HepG2 (cell line): ENCODE data around the gene OBP2A. TPM values are rescaled to one million over a fixed set of nuclear protein-coding genes. Genes with fewer than 3 reads are reported as not detected.

Experiments used
- ATAC-seq: fragments of 200-7000 bp; cut with Tn5 transposase; 3 replicates; pipeline ENCODE4 v1.9.1; 2020; ENCODE audit warnings: mild to moderate bottlenecking, moderate library complexity
- BruUV-seq: library from RNA; stranded (reverse); fragments of 400-500 nt; replicated peaks from 2 replicates; lab custom pipeline; 2021; lab: Mats Ljungman, UMichigan
- CTCF ChIA-PET: fragments of 300-600 bp; formaldehyde crosslinking; extraction: SDS; loops from one replicate; lab custom pipeline; 2021; ENCODE audit warnings: low total read pairs, inconsistent platforms, low intra/inter-chr PET ratio; lab: Yijun Ruan, JAX
- POLR2A ChIA-PET: fragments of 350-600 bp; sonication (Branson Sonifier 250); formaldehyde crosslinking; loops from one replicate; lab custom pipeline; 2020; ENCODE audit warnings: antibody characterized with exemption, inconsistent platforms; lab: Yijun Ruan, JAX
- DNase-seq: peaks from one replicate; pipeline ENCODE4 v3.0.0-alpha.2; 2015; ENCODE audit warnings: low spot score
- FAIRE-seq: peaks from 3 replicates; lab custom pipeline; 2011; peaks lifted over from hg19 to GRCh38; lab: Jason Lieb, UNC
- H2AFZ ChIP-seq: one replicate; pipeline ENCODE4 v1.6.1; 2011; ENCODE audit warnings: low read length, inconsistent platforms
- H3K27ac ChIP-seq: fragments of 300-600 bp; 3 replicates; pipeline ENCODE4 v1.8.0; 2011; ENCODE audit warnings: mixed run types, mild to moderate bottlenecking, mixed read lengths, low read length, inconsistent platforms; ENCODE audit not compliant: insufficient read depth; ENCODE audit errors: extremely low read length
- H3K27me3 ChIP-seq, 2 experiments: fragments of 200-600 bp in 1 of 2; 2 replicates in 1 of 2; 3 replicates in 1 of 2; pipeline versions ENCODE4 v1.6.0 to v1.8.0; 2011; ENCODE audit warnings: low read length in 2 of 2, mild to moderate bottlenecking in 2 of 2, moderate library complexity in 2 of 2, inconsistent platforms in 1 of 2; ENCODE audit not compliant: insufficient read depth in 2 of 2, control insufficient read depth in 1 of 2
- H3K36me3 ChIP-seq, 2 experiments: fragments of 200-600 bp in 1 of 2; replicated peaks in 1 of 2; 2 replicates in 1 of 2; 3 replicates in 1 of 2; pipeline versions ENCODE4 v1.5.1 to v1.8.0; 2011; ENCODE audit warnings: low read length in 2 of 2, inconsistent platforms in 1 of 2; ENCODE audit not compliant: insufficient read depth in 2 of 2, control insufficient read depth in 1 of 2
- H3K4me1 ChIP-seq: 2 replicates; pipeline ENCODE4 v1.5.1; 2012; ENCODE audit warnings: low read length, inconsistent platforms; ENCODE audit not compliant: insufficient read depth
- H3K4me2 ChIP-seq: 2 replicates; pipeline ENCODE4 v1.6.0; 2011; ENCODE audit warnings: low read depth, low read length, inconsistent platforms
- H3K4me3 ChIP-seq, 3 experiments: fragments of 200-600 bp in 1 of 3; sonication (generic), shearing (Covaris generic) in 1 of 3; replicated peaks in 1 of 3; 2 replicates each; pipeline ENCODE4 v1.5.1; 2011 to 2016; ENCODE audit warnings: low read length in 3 of 3, inconsistent platforms in 2 of 3, low read depth in 2 of 3, mild to moderate bottlenecking in 2 of 3, control low read depth in 1 of 3, mixed read lengths in 1 of 3; ENCODE audit not compliant: insufficient read depth in 1 of 3
- H3K79me2 ChIP-seq: one replicate; pipeline ENCODE4 v1.6.1; 2011; ENCODE audit warnings: low read length, inconsistent platforms; ENCODE audit not compliant: insufficient read depth
- H3K9ac ChIP-seq: 2 replicates; pipeline ENCODE4 v1.6.0; 2011; ENCODE audit warnings: mild to moderate bottlenecking, low read depth, low read length, inconsistent platforms; ENCODE audit not compliant: insufficient read depth
- H3K9me3 ChIP-seq: 2 replicates; pipeline ENCODE4 v1.5.1; 2012; ENCODE audit warnings: mild to moderate bottlenecking, low read length
- H4K20me1 ChIP-seq: 2 replicates; pipeline ENCODE4 v1.6.0; 2011; ENCODE audit warnings: inconsistent platforms, mild to moderate bottlenecking, low read length, moderate library complexity; ENCODE audit not compliant: insufficient read depth
- CBX5 ChIP-seq: sonication (generic); formaldehyde crosslinking; IDR thresholded peaks from 2 replicates; pipeline ENCODE4 v1.4.0; 2020; ENCODE audit warnings: missing genetic modification reagents, borderline replicate concordance
- GABPB1 ChIP-seq: IDR thresholded peaks from 2 replicates; pipeline ENCODE4 v1.6.1; 2016; ENCODE audit warnings: mild to moderate bottlenecking, missing genetic modification reagents, moderate library complexity, missing compliant biosample characterization
- HDAC2 ChIP-seq: sonication (generic); formaldehyde crosslinking; IDR thresholded peaks from 2 replicates; pipeline ENCODE4 v1.4.0; 2020; ENCODE audit warnings: missing genetic modification reagents
- RCOR2 ChIP-seq: IDR thresholded peaks from 2 replicates; pipeline ENCODE4 v1.6.1; 2016; ENCODE audit warnings: missing biosample characterization, missing genetic modification reagents
- ZFY ChIP-seq: sonication (generic); formaldehyde crosslinking; IDR thresholded peaks from 2 replicates; pipeline ENCODE4 v1.4.0; 2020; ENCODE audit warnings: missing genetic modification reagents
- ZNF280B ChIP-seq: sonication (generic); formaldehyde crosslinking; IDR thresholded peaks from 2 replicates; pipeline ENCODE4 v1.5.0; 2020; ENCODE audit warnings: missing genetic modification reagents, mild to moderate bottlenecking, borderline replicate concordance
- ZNF337 ChIP-seq: sonication (generic); formaldehyde crosslinking; IDR thresholded peaks from 2 replicates; pipeline ENCODE4 v1.5.1; 2020; ENCODE audit warnings: missing genetic modification reagents, low read depth, mild to moderate bottlenecking, borderline replicate concordance
- WGBS: methylation state at CpG from one replicate; pipeline ENCODE4 v1.1.6; 2017; ENCODE audit warnings: low lambda C conversion rate; 5-methylcytosine and 5-hydroxymethylcytosine counted together
- in situ Hi-C: cut with HindIII; loops from 2 replicates; pipeline ENCODE4 v1.10.0; 2017; ENCODE audit warnings: low pct_unique_long_range_greater_than_20kb; ENCODE audit not compliant: extremely low pct_ligation_motif_present
- intact Hi-C: fragments of 100-400 bp; cut with micrococcal nuclease; formaldehyde crosslinking; loops from one replicate; pipeline ENCODE4 v1.10.0; 2022; ENCODE audit not compliant: unreplicated experiment
- polyA plus RNA-seq, 8 experiments: library from polyadenylated mRNA; depleted of rRNA in 3 of 8; stranded (reverse) in 7 of 8; unstranded in 1 of 8; fragments of >200 nt; fragmentation: Illumina TruSeq in 4 of 8; extraction: Trizol in 4 of 8; gene quantifications; 2 replicates each; pipeline versions ENCODE4 v1.2.1 to v1.2.3, GENCODE V29; 2011 to 2016; ENCODE audit warnings: low read depth in 4 of 8, missing spikeins in 1 of 8, mixed read lengths in 1 of 8; ENCODE audit not compliant: insufficient read depth in 1 of 8
- total RNA-seq, 5 experiments: library from RNA; depleted of rRNA; stranded (reverse); fragments of >200 nt; fragmentation: Illumina TruSeq; extraction: Trizol; gene quantifications; 2 replicates each; pipeline ENCODE4 v1.2.3, GENCODE V29; 2016; ENCODE audit warnings: low read depth in 1 of 5
- TF ChIP-seq, protein P1 (sequence below): IDR thresholded peaks from 2 replicates; pipeline ENCODE4 v1.6.1; 2016; ENCODE audit warnings: missing compliant biosample characterization, missing genetic modification reagents, borderline replicate concordance

Gene OBP2A
- total and polyA plus RNA-seq, 2 of the 13 experiments (the other 11 are each of a cell fraction or from before 2014, with no cell fraction given) = 0.32 TPM; not detected in 1

GRCh38 chr9:135502168-135502872 lies 43.6 kb upstream of the OBP2A start:
- no peak overlapping the region for H3K27ac ChIP-seq
- BruUV-seq = TSS peak; percentile 46
- H3K9me3 ChIP-seq = no peaks in the 10 kb centered on the region
- H2AFZ ChIP-seq = no peak overlapping the region
- H3K79me2 ChIP-seq = peaks cover 10% of the 10 kb centered on the region
- 95% methylated on average over 13 of the region's 15 CpGs for WGBS
- intact Hi-C loops (no loop called here), in situ Hi-C loops (no loop called here)
- no peaks in the 10 kb centered on the region for H3K27me3 ChIP-seq
- POLR2A ChIA-PET = no interaction called here
- CTCF ChIA-PET = no interaction called here
- FAIRE-seq (no peak), ATAC-seq (no peak), DNase-seq (no peak)
- H3K4me1 ChIP-seq = peaks cover 40% of the 10 kb centered on the region
- peak overlapping the region; percentile 84 for H3K4me2 ChIP-seq
- H3K9ac ChIP-seq = peak overlapping the region; percentile 89
- H4K20me1 ChIP-seq = peaks cover 16% of the 10 kb centered on the region
- peak overlapping the region; percentile 80 to 96 (median 92); a peak in 4 of 6 replicates for H3K4me3 ChIP-seq
- peaks cover 13 to 26% of the 10 kb centered on the region in 2 experiments for H3K36me3 ChIP-seq
- no peak for TF ChIP-seq ZNF280B

DNA sequence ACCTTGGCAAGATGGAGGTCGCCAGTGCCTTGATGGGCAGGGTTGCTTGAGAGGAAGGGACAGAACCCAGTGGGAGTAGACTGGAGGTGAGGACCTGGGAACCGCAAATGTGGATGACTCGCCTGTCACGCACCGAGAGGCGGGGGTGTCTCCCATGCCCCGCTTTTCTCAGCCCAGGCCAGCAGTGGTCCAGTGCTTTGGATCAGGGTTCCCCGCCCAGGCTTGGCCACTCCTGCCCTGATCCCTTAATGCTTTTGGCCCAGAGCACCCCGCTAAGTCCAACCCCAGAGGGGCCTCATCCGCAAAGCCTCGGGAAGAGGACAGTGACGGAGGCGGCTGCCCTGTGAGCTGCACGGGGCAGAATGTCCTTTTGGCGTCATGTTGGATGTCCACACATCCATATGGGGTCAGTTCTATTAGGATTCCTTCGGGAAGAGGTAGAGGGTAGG lies 43.0 kb upstream of the OBP2A start:
- CTCF ChIA-PET = no interaction called here
- WGBS = 91% methylated on average over 4 of the region's 16 CpGs
- in situ Hi-C loops = no loop called here
- ATAC-seq = no peak
- POLR2A ChIA-PET = no interaction called here
- peaks cover 10% of the 10 kb centered on the region for H3K79me2 ChIP-seq
- H3K36me3 ChIP-seq = peaks cover 13 to 26% of the 10 kb centered on the region in 2 experiments
- no peak overlapping the region for H3K4me2 ChIP-seq
- H3K9me3 ChIP-seq = no peaks in the 10 kb centered on the region
- no peak overlapping the region for H3K27ac ChIP-seq
- peaks cover 0 to 1% of the 10 kb centered on the region in 2 experiments; a peak in 1 of 5 replicates for H3K27me3 ChIP-seq
- no peak overlapping the region for H2AFZ ChIP-seq
- peaks cover 42% of the 10 kb centered on the region for H3K4me1 ChIP-seq
- DNase-seq = no peak
- TF ChIP-seq ZNF337 (no peak), RCOR2 (CRISPR knock-in tag) (no peak), CBX5 (no peak), ZFY (CRISPR knock-in tag) (no peak), GABPB1 (CRISPR knock-in tag) (no peak), HDAC2 (no peak)
- TF ChIP-seq, protein P1, sequence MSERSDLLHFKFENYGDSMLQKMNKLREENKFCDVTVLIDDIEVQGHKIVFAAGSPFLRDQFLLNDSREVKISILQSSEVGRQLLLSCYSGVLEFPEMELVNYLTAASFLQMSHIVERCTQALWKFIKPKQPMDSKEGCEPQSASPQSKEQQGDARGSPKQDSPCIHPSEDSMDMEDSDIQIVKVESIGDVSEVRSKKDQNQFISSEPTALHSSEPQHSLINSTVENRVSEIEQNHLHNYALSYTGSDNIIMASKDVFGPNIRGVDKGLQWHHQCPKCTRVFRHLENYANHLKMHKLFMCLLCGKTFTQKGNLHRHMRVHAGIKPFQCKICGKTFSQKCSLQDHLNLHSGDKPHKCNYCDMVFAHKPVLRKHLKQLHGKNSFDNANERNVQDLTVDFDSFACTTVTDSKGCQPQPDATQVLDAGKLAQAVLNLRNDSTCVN (CRISPR knock-in tag) = no peak
- peaks cover 16% of the 10 kb centered on the region for H4K20me1 ChIP-seq
- 0 out of 6 replicates have a peak overlapping the region, but pooled peaks of 1 of the 3 experiments have one; percentile 92 for H3K4me3 ChIP-seq
- no peak for FAIRE-seq
- H3K9ac ChIP-seq = no peak overlapping the region
- intact Hi-C loops = no loop called here
- BruUV-seq = no TSS peak
